GM18861 (cell line): ENCODE data around the gene KIF9.
"Not testable (repeated sequence)": the region's sequence is repeated elsewhere in the genome, so short reads cannot be mapped to it uniquely, and the experiment has no call there.

Experiments
- ATAC-seq: cut with Tn5 transposase; IDR thresholded peaks from one replicate; pipeline ENCODE4 v1.9.1; 2021; ENCODE audit not compliant: unreplicated experiment

KIF9 gene

GRCh38 chr3:47193871-47194859 is 88.4 kb downstream of the KIF9 start:
- no peak for ATAC-seq

GRCh38 chr3:47186285-47186684 is 96.3 kb downstream of the KIF9 start:
- ATAC-seq, result no peak

GRCh38 chr3:47181685-47182084 is 100.9 kb downstream of the KIF9 start:
- not testable (repeated sequence) for ATAC-seq

- not testable (repeated sequence) for ATAC-seq
Measured at GRCh38 chr3:47180011-47180410, 102.6 kb downstream of the KIF9 start.
